ENCODE results near the gene PTPRA. TPM values are rescaled to one million over a fixed set of nuclear protein-coding genes. Genes with fewer than 3 reads are reported as not detected.

Gene PTPRA
- polyA plus RNA-seq, 1 experiment, result 46.2 TPM

DNA sequence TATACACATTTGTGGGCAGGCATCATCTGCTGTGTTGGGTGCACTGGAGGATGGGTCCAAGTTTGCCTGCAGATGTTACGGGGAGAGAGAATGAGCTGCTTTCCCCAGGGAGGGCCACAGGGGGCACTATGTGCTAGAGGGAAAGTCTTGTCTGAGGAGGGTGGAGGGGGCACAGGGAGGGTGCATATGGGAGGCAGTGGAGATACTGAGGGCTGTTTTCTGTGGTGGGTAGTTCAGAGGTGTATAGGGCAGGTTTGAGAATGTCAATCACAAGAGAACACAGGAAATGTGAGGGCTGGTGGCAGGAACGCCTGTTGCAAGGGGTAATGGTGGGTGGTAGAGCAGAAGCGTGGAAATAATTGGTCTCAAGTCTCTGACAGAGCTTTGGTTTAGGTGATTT is 7.7 kb upstream of the PTPRA start:
- TF ChIP-seq, protein P1, sequence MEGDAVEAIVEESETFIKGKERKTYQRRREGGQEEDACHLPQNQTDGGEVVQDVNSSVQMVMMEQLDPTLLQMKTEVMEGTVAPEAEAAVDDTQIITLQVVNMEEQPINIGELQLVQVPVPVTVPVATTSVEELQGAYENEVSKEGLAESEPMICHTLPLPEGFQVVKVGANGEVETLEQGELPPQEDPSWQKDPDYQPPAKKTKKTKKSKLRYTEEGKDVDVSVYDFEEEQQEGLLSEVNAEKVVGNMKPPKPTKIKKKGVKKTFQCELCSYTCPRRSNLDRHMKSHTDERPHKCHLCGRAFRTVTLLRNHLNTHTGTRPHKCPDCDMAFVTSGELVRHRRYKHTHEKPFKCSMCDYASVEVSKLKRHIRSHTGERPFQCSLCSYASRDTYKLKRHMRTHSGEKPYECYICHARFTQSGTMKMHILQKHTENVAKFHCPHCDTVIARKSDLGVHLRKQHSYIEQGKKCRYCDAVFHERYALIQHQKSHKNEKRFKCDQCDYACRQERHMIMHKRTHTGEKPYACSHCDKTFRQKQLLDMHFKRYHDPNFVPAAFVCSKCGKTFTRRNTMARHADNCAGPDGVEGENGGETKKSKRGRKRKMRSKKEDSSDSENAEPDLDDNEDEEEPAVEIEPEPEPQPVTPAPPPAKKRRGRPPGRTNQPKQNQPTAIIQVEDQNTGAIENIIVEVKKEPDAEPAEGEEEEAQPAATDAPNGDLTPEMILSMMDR (IDR thresholded peaks at IDR 0.05; ENCODE audit: insufficient read depth, low read depth, low read length), result peak; percentile 10; the same call in 1 of the 2 replicates
- no peak for DNase-seq (ENCODE audit: low read depth)
- H3K4me3 ChIP-seq (ENCODE audit: low read depth, low read length), result no peak overlapping the region
- no peaks in the 10 kb centered on the region for H3K27me3 ChIP-seq (ENCODE audit: control insufficient read depth, insufficient read depth, low read length)
- POLR2A ChIA-PET, result no interaction called here
- CTCF ChIA-PET, result interaction anchor here (0.7 to 1.8 kb wide), 5 partner anchors 10 to 135 kb away, joined by 3 to 7 read pairs (median 5); no protein-coding TSS in a partner anchor
- H3K36me3 ChIP-seq (ENCODE audit: control insufficient read depth, insufficient read depth, low read length), result peaks cover 29% of the 10 kb centered on the region

DNA sequence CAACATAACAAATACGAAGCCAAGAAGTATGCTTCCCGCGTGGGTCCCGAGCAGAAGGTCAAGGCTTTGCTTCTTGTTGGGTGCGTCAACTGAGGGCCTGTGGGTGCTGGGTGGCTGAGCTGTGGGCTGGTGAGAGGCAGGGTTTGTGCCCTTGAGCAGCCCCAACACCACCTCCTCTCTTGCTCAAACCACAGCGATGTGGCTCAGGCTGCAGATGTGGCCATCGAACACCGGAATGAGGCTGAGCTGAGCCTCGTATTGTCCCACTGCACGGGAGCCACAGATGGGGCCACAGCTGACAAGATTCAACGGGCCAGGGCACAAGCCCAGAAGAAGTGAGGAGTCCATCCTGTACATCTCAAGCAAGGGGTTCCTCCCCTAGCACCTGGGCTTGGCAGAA is 7.0 kb upstream of the PTPRA start:
- Histone ChIP-seq H3K4me3 (ENCODE audit: low read depth, low read length) (no peak overlapping the region), H3K27me3 (ENCODE audit: control insufficient read depth, insufficient read depth, low read length) (no peaks in the 10 kb centered on the region), H3K36me3 (ENCODE audit: control insufficient read depth, insufficient read depth, low read length) (peaks cover 27% of the 10 kb centered on the region)
- ChIA-PET CTCF (interaction anchor here (0.9 to 1.8 kb wide), 5 partner anchors 10 to 135 kb away, joined by 3 to 7 read pairs (median 5); no protein-coding TSS in a partner anchor), POLR2A (no interaction called here)
- no peak for DNase-seq (ENCODE audit: low read depth)
- TF ChIP-seq, protein P1 (IDR thresholded peaks at IDR 0.05; ENCODE audit: insufficient read depth, low read depth, low read length), result no peak

DNA sequence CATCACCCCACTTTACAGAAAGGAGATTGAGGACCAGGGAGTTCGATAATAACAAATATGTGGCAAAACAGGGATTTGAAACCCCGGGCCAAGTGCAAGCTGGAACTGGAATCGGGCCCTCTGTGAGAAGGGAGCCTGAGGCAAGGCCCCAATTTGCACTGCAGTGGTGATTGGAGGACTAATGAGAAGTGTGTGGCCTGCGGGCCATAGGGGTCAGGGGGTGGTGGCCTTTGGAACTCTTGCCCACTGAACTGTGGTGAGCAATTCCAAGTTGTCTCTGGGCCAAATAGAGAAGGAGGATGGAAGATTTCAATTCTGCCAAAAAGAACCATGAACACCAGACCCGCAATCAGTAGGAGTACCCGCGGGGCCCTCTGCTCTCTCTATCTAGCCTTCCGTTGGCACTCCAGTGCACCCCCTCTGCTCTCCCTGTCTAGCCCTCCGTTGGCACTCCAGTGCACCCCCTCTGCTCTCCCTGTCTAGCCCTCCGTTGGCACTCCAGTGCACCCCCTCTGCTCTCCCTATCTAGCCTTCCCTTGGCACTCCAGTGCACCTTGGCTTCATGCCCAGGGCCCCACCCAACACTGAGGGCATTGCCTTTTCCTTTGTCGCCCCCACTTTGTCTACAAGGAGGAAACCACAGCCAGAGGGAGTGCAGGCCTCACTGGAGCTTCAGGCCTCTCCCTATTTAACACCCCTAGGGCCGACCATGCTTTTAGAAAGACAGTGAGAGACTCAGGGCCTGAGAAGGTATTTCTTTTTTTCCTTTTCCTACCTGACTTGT is 6.0 kb upstream of the PTPRA start:
- ChIA-PET POLR2A (no interaction called here), CTCF (interaction anchor here (0.8 to 2.1 kb wide), 4 partner anchors 15 to 114 kb away, joined by 3 to 6 read pairs (median 3); no protein-coding TSS in a partner anchor)
- no peak overlapping the region for H3K4me3 ChIP-seq (ENCODE audit: low read depth, low read length)
- peaks cover 18% of the 10 kb centered on the region for H3K36me3 ChIP-seq (ENCODE audit: control insufficient read depth, insufficient read depth, low read length)
- no peaks in the 10 kb centered on the region for H3K27me3 ChIP-seq (ENCODE audit: control insufficient read depth, insufficient read depth, low read length)
- no peak for DNase-seq (ENCODE audit: low read depth)
- TF ChIP-seq, protein P1 (IDR thresholded peaks at IDR 0.05; ENCODE audit: insufficient read depth, low read depth, low read length), result no peak

DNA sequence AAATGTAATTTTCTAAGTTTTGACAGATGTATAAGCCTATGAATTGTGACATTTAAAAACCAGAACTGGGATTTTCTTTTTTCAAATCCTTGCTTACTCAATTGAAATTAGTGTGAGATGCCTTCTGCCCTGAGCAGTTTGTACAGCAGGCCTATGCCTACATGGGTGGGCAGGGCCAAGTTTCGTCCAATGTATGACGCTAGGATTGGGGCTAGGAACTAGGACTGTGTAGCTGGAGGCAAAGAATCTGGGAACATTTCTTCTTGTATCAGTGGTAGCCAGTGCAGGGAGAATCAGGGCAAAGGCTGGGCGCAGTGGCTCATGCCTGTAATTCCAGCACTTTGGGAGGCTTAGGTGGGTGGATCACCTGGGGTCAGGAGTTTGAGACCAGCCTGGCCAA is 3.9 kb upstream of the PTPRA start:
- Histone ChIP-seq H3K4me3 (ENCODE audit: low read depth, low read length) (no peak overlapping the region), H3K27me3 (ENCODE audit: control insufficient read depth, insufficient read depth, low read length) (no peaks in the 10 kb centered on the region), H3K36me3 (ENCODE audit: control insufficient read depth, insufficient read depth, low read length) (peaks cover 10% of the 10 kb centered on the region)
- CTCF ChIA-PET, result interaction anchor here (2.1 to 2.4 kb wide), 3 partner anchors 17 to 132 kb away, joined by 6 to 10 read pairs (median 9); no protein-coding TSS in a partner anchor
- TF ChIP-seq, protein P1 (IDR thresholded peaks at IDR 0.05; ENCODE audit: insufficient read depth, low read depth, low read length), result no peak
- no peak for DNase-seq (ENCODE audit: low read depth)
- POLR2A ChIA-PET, result no interaction called here

DNA sequence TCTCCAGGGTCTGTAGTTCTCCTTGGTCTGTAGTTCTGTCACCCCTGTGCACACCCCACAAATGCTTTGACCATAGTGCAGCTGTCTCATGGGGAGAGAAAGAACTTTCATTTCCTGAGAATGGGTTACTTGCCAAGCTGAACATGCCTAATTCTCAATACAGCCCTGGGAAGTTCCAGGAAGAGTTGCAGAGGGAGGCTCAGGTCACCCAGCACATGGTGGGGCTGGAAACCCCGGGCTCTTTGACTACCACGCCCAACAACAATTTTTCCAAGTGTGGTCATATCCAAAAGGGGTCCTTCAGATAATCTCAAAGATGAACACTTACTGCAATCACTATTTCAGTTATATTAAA is 2.2 kb upstream of the PTPRA start:
- POLR2A ChIA-PET, result interaction anchor here (0.6 kb wide), 1 partner anchor 178 kb away, joined by 5 read pairs; no protein-coding TSS in a partner anchor
- TF ChIP-seq, protein P1 (IDR thresholded peaks at IDR 0.05; ENCODE audit: insufficient read depth, low read depth, low read length), result no peak
- no peak for DNase-seq (ENCODE audit: low read depth)
- Histone ChIP-seq H3K36me3 (ENCODE audit: control insufficient read depth, insufficient read depth, low read length) (0 out of 2 replicates have a peak, but pooled peaks cover 2% of the 10 kb centered on the region), H3K27me3 (ENCODE audit: control insufficient read depth, insufficient read depth, low read length) (no peaks in the 10 kb centered on the region), H3K4me3 (ENCODE audit: low read depth, low read length) (no peak overlapping the region)
- CTCF ChIA-PET, result interaction anchor here (1.0 to 2.4 kb wide), 5 partner anchors 12 to 130 kb away, joined by 4 to 12 read pairs (median 9); no protein-coding TSS in a partner anchor
